Kidney capillary endothelial cell (primary cell): ENCODE measurements around the gene CHD2.
"Not testable (repeated sequence)": the region's sequence is repeated elsewhere in the genome, so short reads cannot be mapped to it uniquely, and the experiment has no call there.

Experiments used
- DNase-seq: peaks from one replicate; pipeline ENCODE4 v3.0.0-alpha.2; 2018; ENCODE audit warnings: low spot score

The CHD2 gene

DNA sequence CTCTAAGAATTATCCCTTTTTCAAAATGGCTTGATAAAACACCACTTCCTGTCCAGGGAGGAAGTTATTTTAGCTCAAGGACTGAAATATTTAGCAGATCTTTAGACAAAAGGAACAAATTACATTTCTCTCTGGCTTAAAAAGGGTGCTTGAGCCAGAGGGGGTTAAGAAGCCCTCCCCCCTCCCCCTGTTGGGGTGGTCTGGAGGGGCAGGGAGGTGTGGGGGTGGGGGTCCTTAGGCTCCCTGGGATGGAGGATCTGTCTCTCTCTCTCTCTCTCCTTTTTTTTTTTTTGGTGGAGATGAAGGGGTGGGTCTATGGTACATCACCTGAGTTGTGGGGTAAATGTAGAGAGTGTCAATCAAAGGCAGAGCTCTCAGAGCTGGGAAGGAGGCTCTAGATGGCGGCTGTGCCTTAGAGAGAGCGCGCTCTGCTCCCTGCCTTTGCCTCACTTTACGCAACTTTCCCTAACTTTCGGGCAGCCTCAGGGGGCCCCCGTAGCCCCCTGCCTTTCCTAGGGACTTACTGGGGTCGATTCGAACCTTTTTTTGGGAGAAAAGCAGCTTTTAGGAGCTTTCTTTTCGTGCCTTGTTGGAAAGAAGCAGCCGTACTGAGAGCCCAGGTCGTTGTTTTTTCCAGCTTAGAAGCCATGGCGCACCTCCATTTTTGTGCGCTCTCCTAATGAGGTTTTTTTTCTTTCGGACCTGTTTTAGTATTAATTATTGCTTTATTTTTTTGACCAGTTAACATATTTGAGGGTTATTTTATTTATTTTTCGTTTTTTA, at the start of gene CHD2:
TSS of gene CHD2 (plus strand) at position 377 of the 783 bp plus-strand sequence. CDS start 914 bp downstream, outside the sequence.
- DNase-seq = peak; percentile 83

DNA sequence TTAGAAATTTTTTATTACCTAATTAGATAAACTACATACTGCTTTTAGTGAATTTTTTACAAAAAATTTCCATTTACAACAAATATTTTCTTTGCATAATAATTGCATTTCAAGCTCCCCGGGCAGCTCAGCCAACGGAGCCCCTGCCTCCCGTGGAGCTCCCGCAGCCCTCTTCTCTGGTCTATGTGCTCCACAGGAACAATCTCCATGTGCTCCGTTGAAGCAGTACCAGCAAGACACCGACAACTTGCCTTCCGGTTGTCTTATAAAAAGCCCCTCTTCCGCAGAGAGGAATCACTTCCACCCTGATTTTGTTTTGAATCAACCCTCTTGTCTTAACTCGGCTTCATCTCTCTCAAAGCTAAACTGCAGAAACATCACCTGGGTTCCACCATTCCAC, 46.9 kb upstream of the CHD2 start:
- no peak for DNase-seq

DNA sequence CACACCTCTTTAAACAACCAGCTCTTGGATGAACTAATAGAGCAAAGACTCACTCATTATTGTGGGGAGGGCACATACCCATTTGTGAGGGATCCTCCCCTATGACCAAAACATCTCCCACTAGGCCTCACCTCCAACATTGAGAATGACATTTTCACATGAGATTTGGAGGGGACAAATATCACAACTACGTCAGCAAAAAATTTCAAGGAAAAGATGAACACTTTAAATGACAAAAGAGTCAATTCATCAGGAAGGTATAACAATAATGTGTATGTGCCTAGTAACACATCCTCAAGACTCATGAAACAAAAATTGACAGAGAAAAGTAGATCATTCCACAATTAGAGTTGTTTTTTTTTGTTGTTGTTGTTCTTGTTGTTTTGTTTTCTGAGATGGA, 38.4 kb upstream of the CHD2 start:
- DNase-seq = no peak

DNA sequence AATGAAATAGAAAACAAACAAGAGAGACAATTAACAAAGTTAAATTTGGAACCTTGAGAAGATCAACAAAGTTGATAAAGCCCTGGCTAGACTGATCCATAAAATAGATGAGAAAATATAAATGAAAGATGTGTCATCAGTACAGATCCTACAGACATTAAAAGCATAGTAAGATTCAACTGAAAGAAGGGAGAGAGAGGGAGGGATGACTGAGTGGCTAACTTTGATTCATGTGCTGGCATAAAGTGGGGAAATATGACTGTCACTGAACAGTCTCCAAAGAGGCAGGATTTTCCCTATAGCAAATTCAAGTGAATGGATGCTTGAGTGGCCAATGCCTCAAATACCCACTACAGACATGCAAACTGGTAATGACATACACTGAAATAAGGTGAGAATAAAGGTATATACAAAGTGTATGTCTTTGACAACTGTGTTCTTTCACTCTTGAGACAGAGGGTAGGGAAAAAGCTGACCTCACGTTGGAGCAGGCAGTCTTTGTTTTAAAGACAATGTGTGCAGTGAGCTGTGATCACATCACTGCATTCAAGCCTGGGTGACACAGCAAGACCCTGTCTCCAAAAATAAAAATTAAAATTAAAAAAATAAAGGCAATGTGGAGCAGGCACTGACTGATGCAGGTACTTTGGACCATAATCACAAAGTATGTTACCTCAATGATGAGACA, 35.9 kb upstream of the CHD2 start:
- no peak for DNase-seq

DNA sequence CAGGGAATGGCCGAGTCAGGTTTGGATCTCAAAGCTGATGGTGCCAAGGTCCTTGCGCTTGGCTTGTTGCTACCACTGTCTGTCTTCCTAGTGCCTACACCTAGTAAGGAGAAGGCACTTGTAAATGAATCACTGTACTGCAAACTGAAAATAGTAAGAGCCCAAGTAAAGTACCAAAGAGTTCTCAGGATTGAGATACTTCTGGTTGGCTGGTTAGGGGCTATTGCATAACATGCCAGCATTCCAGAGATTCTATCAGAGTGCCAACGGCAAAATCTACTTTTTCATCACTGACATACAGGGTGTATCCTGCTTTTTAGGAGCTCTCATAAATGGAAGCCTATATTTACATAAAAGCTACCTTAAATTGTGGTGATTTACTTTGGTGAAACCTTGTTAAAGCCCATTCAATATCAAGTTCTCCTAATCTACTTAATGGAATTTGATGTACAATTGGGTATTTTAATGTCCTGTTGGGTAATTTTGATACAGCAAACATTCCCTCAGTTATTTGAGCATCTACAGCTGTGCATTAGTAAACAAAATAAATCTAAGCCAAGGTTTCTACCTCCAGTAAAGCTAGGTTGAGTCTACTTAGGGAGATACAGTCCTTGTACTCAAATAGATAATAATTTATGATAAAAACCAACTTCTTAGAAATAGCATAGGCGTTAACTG, 30.7 kb upstream of the CHD2 start:
- no peak for DNase-seq

DNA sequence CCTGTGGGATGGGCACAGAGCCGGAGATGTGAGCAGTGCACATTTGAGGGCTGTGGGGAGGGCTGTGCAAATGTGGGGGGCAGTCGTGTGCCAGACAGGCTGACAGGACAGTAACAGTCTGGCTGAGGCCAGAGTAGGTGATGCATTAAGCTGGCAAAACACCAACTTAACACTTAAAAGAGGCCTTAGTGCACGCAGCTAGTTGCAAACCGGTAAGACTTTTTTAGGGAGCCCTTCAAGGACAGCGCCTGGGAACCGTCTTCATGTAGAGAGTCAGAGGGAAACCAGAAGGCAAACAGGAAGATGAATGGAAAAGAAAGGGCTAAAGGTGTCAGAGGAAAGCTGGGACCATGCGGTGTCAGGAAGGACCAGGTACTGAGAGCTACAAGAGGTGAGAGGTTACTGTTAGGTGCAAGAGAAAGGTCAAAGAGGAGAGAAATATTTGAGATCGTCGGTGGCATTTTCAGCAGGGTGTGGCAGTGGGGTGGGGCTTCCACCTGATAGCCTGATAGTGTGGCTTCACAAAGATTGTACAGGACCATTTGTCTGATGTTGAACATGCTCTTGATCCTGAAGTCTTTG, 30.0 kb upstream of the CHD2 start:
- DNase-seq = no peak

DNA sequence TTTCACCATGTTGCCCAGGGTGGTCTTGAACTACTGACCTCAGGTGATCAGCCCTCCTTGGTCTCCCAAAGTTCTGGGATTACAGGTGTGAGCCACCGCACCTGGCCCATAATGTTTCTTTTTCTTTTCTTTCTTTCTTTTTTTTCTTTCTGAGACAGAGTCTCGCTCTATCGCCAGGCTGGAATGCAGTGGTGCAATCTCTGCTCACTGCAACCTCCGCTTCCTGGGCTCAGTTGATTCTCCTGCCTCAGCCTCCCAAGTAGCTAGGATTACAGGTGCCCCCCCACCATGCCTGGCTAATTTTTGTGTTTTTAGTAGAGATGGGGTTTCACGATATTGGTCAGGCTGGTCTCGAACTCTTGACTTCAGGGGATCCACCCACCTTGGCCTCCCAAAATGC, 27.2 kb upstream of the CHD2 start:
- DNase-seq = not testable (repeated sequence)

DNA sequence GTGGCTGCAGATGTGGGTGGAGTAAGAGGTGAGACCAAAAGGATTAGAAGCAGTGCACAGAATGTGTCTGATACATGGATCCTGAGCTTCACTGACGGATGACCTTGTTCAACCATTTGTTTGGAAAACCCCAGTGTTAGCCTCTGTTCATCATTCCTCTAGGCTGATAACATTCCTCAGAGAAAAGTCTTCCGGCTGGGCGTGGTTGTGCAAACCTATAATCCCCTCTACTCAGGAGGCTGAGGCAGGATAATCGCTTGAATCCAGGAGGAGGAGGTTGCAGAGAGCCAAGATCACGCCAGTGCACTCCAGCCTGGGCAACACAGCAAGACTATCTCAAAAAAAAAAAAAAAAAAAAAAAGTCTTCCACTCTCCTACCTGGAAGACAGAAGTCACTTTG, 23.1 kb upstream of the CHD2 start:
- no peak for DNase-seq

DNA sequence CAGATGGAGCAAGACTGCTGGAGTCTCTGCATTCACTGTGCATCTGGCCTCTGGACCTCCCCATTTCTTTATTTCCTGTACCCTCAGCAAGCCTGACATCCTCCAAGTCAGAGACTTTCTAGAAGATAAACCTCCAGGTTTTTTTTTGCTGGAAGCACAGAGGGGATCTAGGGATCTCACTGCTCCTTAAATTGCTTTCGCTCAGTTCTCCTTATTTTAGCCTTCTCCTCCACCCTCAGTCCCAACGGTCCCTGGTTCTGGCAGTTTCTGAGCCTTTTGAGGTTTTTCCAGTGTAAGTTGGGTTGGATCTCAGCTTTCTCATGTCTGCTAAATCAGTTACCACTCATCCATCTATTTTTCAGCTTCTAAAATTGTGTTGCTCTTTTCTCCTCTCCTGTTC, 22.7 kb upstream of the CHD2 start:
- DNase-seq = no peak

DNA sequence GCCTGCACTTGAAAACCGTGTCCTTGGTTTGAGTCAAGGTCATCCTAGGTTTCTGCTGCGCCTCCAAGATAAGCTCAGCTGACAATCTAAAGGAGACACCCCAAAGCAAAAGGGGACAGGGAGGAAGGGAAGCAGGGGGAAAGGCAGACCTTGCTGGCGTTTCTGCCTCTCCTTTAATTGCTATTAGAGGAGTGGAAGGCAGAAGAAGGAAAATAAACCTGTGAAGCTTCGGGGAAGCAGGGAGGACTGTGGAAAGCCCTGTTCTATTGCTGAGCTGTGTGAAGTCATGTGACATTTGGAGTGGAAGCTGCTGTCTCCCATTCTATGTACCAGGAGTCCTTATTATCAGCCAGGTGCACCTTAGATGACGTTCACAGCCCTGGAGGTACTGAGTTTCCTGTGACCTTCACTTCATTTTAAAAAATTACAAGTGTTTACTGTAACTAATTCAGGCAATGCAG, 21.5 kb upstream of the CHD2 start:
- DNase-seq = no peak

DNA sequence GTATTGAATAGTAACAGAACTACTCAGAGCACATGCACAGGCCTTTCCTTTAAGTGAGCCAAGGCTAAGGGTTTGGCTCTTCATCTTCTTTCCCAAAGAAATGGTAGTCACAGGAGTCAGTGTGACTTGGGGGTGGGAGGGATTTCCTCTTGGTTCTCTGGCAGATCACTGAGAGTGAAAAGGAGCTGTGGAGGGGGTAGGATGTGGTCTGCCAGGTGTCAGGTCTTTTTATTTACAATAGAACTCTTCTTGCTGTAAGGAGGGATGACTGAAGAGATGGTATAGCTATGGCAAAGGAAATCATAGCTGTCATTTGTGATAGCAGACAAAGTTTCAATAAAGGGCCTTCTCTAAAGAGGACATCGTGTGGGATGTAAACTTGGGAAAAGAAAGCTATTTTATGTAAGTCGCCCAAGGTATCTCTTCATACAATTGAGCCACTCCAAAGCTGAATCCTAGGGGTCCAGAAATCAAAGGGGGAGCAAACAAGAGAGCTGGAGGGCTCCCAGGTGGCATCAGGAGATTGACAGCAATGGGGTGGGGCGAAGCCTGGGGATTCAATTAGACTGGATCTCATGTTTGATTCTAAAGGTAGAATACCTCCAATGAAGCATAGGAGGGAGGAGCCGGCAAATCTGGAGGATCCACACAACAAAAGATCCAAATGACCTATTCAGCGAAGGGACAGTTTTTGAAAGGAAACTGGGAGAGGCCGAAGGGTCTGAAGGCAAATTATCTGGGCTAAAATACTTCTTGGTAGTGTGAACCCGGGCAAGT, 20.0 kb upstream of the CHD2 start:
- DNase-seq = no peak

DNA sequence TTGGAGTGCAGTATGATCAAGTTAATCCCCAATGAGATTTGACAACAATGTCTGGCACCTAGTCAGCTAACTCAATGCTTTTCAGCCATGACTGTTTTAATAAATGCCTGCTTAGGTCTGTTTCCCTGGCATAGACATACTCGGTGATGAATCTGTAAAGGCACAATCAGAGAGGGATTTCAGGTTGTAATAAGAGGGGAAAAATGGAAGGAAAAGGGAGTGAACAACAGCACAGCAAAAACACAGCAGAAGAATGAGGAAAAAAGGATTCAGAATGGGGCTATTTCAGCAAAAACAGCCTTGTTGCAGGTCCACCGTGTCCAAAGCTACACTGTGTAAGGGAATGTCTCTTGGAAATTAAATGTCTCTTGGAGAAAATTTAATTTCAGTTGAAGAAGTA, 19.3 kb upstream of the CHD2 start:
- no peak for DNase-seq

DNA sequence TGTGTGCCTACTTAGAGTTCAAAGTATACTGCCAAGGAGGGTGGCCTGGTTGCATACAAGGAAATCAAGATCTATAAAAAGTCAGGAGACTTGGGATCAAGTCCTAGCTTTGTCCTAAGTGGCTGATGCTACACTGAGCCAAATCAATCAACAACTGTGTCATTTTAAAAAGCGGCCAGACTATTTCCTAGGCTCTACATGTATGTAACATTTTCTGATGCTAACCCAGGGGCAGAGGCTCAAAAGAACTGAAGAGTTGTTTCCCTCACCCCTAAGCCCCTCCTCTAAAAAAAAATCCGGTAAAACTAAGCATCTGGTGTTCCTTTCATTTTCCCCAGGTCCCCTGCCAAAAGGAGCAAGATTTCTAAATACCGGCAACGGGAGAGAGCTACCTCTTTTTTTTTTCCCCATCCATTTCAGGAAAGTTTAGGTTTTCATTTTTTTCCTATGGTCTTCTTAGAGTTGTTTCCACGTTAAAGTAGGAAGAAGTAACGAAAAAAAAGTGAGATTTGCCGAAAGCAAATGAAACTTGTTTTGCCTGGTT, 18.8 kb upstream of the CHD2 start:
- DNase-seq = no peak

DNA sequence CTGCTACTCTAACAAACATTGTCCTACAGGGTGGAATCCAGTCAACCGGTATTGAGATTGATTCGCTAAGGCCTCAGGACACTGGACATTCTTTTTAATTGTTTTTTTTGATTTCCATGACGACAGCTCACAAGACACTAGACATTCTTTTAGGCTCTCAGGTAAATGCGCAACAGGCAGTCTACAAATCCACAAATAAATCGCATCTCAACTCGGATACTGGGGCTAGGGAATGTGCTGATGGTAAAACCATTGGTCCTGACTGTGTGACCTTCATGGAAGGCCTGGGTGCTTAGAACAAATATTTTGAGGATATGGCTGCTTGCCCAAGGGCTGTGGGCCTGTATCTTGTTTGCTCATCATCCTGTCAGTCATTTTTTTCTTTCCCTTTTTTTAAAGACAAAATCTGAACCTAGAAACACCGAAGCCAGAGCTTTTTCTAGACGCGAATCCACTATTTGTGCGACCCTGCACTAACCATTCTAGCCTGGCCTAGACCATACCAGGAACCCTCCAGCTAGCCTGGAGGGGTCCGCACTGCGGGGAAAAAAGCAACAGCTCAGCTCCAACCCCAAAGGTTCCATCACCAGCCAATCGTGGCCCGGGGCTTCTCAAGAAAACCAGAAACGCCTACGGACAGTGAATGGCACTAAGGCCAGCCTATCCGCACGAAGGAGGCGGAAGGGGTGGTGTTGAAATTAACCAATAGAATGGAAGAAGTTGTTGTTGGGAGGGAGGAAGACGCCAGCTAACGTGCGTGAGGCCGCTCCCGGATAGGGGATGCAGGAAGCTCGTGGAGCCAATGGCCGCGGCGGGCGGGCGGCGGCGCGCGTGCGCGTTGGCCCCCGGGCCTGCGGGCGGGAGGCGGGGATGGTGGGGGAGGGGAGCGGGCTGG, 18.1 kb upstream of the CHD2 start:
- DNase-seq = peak; percentile 99

DNA sequence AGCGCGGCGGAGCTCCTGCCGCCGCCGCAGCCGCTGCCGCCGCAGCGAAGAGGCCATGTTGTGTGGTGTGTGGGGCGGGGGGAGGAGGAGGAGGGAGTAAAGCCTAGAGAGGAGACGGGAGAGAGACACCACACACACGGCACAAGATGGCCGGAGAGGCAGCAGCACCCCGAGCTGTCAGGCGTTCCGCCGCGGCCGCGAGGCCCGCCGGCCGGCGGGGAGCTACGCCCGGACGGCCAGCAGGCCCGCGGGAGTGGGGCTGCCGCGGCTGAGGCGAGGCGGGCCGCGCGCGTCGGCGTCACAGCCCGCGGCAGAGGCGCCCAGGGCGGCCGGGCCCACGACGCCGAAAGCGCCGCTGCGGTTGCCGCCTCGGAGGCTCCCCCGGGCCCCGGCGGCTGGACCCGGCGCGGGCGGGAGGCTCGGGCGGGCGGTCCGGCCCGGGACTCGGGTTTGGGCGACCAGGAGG, 17.4 kb upstream of the CHD2 start:
- no peak for DNase-seq

DNA sequence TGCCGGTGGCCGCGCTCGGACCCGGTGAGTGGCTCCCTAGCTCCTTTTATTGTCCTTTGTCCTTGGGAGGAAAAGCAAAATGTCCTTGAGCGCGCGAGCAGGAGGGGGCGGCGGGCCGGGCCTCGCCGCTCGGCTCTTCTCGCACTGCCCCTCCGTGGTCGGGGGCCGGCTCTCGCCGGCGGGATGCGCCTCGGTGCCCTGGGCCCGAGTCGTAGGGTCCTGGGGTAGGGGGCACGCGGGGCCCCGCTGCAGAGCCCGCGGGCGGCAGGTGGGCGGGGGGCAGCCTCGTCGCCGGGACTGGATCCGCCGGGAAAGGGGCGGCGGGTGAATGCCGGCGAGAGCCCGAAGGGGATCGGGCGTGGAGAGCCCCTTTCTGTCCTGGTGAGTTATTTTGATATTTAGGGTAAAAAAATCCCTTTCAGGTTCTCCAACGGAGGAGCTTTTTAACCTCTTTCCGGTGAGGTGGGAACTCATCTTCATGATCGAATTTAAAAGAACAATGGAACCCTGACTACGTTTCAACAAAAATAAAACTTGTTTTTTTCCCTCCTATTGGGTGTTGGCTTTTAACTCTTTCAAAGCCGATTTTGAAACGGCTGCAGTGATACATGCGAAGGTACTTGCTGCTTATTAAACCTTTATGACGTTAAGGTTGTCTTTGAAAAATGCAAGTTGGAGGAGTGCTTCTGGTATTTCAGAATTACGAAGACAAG, 16.8 kb upstream of the CHD2 start:
- DNase-seq = peak; percentile 36

DNA sequence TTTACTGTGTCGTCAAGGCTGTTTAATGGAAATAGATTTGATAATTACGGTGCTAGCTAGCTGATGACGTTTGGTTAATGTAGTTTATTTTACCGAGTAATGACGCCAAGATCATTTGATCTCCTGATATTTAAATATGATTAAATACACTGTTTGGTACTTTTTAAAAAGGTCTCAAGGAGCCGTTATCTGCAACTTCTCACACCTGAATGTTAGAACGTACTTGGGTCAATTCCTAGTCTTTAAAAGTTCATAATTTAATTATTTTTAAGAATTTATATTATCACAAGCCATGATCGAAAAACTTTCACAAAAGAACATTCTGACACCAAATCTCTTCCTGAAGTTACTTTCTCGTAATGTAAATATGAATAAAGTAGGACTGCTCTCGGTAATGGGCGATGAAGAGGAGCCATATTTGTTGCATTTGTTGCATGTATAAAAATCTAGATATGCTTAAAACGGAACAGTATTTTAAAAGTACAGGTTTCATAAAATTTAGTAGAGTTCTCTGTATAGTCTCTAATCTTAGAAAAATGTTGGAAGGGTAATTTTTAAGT, 16.2 kb upstream of the CHD2 start:
- DNase-seq = no peak

DNA sequence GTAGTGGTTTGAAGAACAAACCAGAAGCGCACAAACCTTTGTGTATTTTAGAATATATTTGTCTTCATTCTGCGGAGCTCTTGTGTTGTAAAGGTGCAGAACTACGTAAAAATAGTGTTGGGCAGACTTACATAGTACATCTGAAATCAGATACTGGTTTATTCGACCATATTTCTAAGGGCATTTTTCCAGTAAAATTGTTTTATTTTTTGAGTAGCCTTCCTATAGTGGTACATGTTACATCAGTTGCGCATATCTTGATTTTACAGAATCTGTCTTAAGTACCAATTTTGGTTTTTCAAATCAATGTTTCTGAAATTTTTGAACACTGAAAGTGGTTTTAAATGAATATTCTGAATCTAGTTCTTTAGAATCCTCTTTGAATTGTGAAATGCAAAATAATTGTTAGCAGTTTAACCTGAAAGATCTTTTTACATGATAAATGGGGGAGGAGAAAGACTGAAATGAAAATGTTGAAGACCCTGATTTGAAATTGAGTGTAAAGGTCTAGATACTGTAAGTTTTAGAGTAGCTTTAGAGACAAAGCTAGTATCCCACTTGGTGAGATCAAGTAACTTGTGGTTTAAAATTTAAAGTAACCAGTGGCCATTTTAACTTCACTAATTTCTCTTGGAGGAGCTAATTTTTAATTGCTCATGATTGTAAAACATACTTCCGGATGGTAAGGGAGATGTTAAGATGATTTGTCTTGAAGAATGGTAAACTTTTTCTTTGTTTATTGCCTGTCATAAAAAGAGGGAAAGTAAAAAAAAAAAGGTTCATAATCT, 15.5 kb upstream of the CHD2 start:
- peak; percentile 57 for DNase-seq
